ENCODE results near the gene ERC2. TPM values are rescaled to one million over a fixed set of nuclear protein-coding genes. Genes with fewer than 3 reads are reported as not detected.

ERC2 gene
- polyA plus RNA-seq, 3 donors: not detected

- no peak for TF ChIP-seq CTCF (IDR thresholded peaks at IDR 0.05)
- peaks cover 81% of the 10 kb centered on the region for H3K4me1 Mint-ChIP-seq
- no peaks in the 10 kb centered on the region for H3K36me3 ChIP-seq (replicated peaks in 1 of 2; ENCODE audit: control insufficient read depth in 1 of 2, insufficient read depth in 2 of 2, low read length in 2 of 2)
- H3K27ac Mint-ChIP-seq: peak overlapping the region in 3 of 7 donors; percentile 48 to 96 (median 92)
- no peaks in the 10 kb centered on the region for H3K27me3 ChIP-seq (ENCODE audit: control insufficient read depth in 2 of 2, insufficient read depth in 2 of 2, low read length in 2 of 2)
- no peaks in the 10 kb centered on the region for H3K79me2 ChIP-seq (ENCODE audit: insufficient read depth, low read length)
- H3K9ac ChIP-seq (ENCODE audit: insufficient read depth, low read length, poor library complexity, severe bottlenecking): no peak overlapping the region
- H3K27ac ChIP-seq (ENCODE audit: low read depth in 1 of 2, low read length in 2 of 2): no peak overlapping the region
- H3K9me3 ChIP-seq (replicated peaks in 1 of 2; ENCODE audit: control insufficient read depth in 1 of 2, insufficient read depth in 1 of 2, low read length in 2 of 2): no peaks in the 10 kb centered on the region
- H3K4me3 Mint-ChIP-seq: no peak overlapping the region
- peaks cover 0 to 4% (median 0%) of the 10 kb centered on the region in 7 donors for H3K9me3 Mint-ChIP-seq
- WGBS (ENCODE audit: insufficient coverage): 100% methylated on average over 2 of the region's 2 CpGs
- no peak overlapping the region for H3K4me2 ChIP-seq (replicated peaks; ENCODE audit: extremely low read depth, low read length, poor library complexity, severe bottlenecking)
- H3K36me3 Mint-ChIP-seq: no peaks in the 10 kb centered on the region
- H2AFZ ChIP-seq (ENCODE audit: insufficient read depth, low read depth, low read length, poor library complexity, severe bottlenecking): no peak overlapping the region
- DNase-seq: no peak
- H4K20me1 ChIP-seq (ENCODE audit: insufficient read depth, low read length): no peaks in the 10 kb centered on the region
- peaks cover 1 to 6% (median 4%) of the 10 kb centered on the region in 3 donors for H3K27me3 Mint-ChIP-seq (ENCODE audit: low read depth in 3 of 3)
- intact Hi-C loops (cut with micrococcal nuclease): no loop called here
- no peak overlapping the region for H3K4me3 ChIP-seq (replicated peaks in 1 of 3; ENCODE audit: low read depth in 2 of 3, low read length in 3 of 3)
- peaks cover 80 to 83% of the 10 kb centered on the region in 2 donors for H3K4me1 ChIP-seq (ENCODE audit: control insufficient read depth in 1 of 2, insufficient read depth in 2 of 2, low read length in 2 of 2)
These were observed 846.6 kb downstream of the ERC2 start for GRCh38 chr3:55621648-55622047.

GRCh38 chr3:55621026-55621422 lies 847.2 kb downstream of the ERC2 start:
- peaks cover 79% of the 10 kb centered on the region for H3K4me1 Mint-ChIP-seq
- no peaks in the 10 kb centered on the region for H3K36me3 ChIP-seq (replicated peaks in 1 of 2; ENCODE audit: control insufficient read depth in 1 of 2, insufficient read depth in 2 of 2, low read length in 2 of 2)
- intact Hi-C loops (cut with micrococcal nuclease): no loop called here
- H4K20me1 ChIP-seq (ENCODE audit: insufficient read depth, low read length): no peaks in the 10 kb centered on the region
- H3K27me3 Mint-ChIP-seq (ENCODE audit: low read depth in 3 of 3): peaks cover 1 to 6% (median 4%) of the 10 kb centered on the region in 3 donors
- 83% methylated on average over 1 of the region's 3 CpGs for WGBS (ENCODE audit: insufficient coverage)
- no peak for DNase-seq
- H3K9me3 ChIP-seq (replicated peaks in 1 of 2; ENCODE audit: control insufficient read depth in 1 of 2, insufficient read depth in 1 of 2, low read length in 2 of 2): no peaks in the 10 kb centered on the region
- no peaks in the 10 kb centered on the region for H3K27me3 ChIP-seq (ENCODE audit: control insufficient read depth in 2 of 2, insufficient read depth in 2 of 2, low read length in 2 of 2)
- peak overlapping the region in 1 of 2 donors; percentile 82 for H3K27ac ChIP-seq (ENCODE audit: low read depth in 1 of 2, low read length in 2 of 2)
- peak overlapping the region; percentile 74 for H3K4me2 ChIP-seq (replicated peaks; ENCODE audit: extremely low read depth, low read length, poor library complexity, severe bottlenecking)
- no peaks in the 10 kb centered on the region for H3K36me3 Mint-ChIP-seq
- no peak for TF ChIP-seq CTCF (IDR thresholded peaks at IDR 0.05)
- no peak overlapping the region for H3K4me3 Mint-ChIP-seq
- H3K9ac ChIP-seq (ENCODE audit: insufficient read depth, low read length, poor library complexity, severe bottlenecking): no peak overlapping the region
- H3K27ac Mint-ChIP-seq: peak overlapping the region in 5 of 7 donors; percentile 92 to 96 (median 94)
- no peaks in the 10 kb centered on the region for H3K79me2 ChIP-seq (ENCODE audit: insufficient read depth, low read length)
- peak overlapping the region in 1 of 3 experiments; percentile 65 for H3K4me3 ChIP-seq (replicated peaks in 1 of 3; ENCODE audit: low read depth in 2 of 3, low read length in 3 of 3)
- peak overlapping the region; percentile 20 for H2AFZ ChIP-seq (ENCODE audit: insufficient read depth, low read depth, low read length, poor library complexity, severe bottlenecking)
- H3K9me3 Mint-ChIP-seq: peaks cover 0 to 4% (median 0%) of the 10 kb centered on the region in 7 donors
- H3K4me1 ChIP-seq (ENCODE audit: control insufficient read depth in 1 of 2, insufficient read depth in 2 of 2, low read length in 2 of 2): peaks cover 80 to 83% of the 10 kb centered on the region in 2 donors

All from CD14-positive monocyte (primary cell).